ENCODE data around the gene RAB8A.

RAB8A gene

DNA sequence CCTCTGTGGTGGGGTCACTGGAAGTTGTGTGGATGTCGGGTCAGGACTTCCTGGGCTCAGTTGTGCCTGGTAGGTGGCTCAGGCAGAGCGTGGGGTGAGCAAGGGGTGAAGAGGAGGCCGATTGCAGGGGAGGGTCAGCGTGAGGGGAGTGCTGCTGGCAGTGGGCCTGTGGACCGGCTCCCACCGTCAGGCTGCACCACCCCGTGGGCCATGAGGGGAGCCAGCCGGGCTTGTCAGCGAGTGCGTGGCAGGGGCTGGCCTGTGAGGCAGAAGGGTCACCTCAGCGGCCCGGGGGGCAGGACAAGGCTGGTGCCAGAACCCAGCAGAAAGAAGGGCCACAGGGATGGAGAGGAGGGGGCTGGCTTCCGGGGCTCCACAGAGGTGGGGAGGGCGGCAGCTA, 13.3 kb downstream of the RAB8A start:
- TF ChIP-seq, protein P1, sequence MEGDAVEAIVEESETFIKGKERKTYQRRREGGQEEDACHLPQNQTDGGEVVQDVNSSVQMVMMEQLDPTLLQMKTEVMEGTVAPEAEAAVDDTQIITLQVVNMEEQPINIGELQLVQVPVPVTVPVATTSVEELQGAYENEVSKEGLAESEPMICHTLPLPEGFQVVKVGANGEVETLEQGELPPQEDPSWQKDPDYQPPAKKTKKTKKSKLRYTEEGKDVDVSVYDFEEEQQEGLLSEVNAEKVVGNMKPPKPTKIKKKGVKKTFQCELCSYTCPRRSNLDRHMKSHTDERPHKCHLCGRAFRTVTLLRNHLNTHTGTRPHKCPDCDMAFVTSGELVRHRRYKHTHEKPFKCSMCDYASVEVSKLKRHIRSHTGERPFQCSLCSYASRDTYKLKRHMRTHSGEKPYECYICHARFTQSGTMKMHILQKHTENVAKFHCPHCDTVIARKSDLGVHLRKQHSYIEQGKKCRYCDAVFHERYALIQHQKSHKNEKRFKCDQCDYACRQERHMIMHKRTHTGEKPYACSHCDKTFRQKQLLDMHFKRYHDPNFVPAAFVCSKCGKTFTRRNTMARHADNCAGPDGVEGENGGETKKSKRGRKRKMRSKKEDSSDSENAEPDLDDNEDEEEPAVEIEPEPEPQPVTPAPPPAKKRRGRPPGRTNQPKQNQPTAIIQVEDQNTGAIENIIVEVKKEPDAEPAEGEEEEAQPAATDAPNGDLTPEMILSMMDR (conservative IDR thresholded peaks at IDR 0.05; ENCODE audit: low read depth, low read length), result no peak
- no peak overlapping the region for H3K4me3 ChIP-seq (ENCODE audit: low read length)
- no peak for DNase-seq (ENCODE audit: low read depth)

DNA sequence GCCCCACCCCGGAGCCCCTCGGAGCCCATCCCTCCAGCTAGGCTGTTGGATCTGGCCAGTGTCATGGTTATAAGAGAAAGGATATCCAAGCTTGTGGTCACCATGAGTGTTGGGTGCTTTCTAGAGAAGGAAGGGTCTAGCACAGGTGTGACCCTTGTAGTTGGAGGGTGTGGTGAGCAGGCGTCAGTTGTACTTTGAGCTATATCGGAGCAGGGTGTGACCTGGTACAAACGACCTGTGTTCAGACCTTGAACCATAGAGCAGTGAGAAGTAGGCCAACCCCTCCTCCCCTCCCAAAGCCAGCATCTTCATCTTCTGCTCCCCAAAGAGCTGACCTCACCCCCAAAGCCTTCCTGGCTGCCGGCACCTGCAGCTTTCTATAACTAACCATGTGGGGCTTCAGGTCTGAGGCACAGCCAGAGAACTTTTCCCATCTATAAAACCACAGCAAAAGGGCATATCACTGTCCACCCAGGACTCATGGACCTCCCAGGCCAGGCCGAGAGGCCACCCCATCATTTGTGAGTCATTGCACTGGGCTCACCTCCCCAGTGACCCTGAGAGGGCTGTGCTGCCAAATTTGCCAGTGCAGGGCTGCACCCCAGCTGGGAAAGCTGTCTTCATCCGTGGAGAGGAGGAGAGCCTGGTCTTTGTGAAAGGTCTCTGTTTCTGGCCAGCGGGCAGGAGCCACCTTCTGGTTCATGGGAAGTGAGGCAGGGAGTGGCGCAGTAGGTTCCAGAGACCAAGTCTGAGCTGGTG, 14.2 kb downstream of the RAB8A start:
- TF ChIP-seq, protein P1 (conservative IDR thresholded peaks at IDR 0.05; ENCODE audit: low read depth, low read length), result no peak
- DNase-seq (ENCODE audit: low read depth), result no peak

DNA sequence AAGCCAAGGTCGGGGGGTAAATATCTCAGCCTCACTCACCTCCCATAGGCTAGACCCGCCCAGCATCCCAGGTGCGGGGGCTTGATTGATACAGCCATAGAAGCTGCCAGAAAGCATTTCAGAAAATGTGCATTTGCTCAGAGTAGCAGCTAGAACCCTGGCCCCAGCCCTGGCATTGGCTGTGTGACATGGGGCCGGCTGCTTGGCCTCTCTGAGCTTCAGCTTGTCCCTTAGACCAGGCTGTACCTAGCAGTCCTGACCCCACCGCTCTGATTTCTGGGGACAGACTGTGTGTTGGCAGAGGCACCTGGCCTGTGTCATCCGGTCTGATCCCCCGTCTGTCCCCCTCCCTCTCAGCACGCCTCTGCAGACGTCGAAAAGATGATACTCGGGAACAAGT, 15.4 kb downstream of the RAB8A start:
- no peak overlapping the region for H3K4me3 ChIP-seq (ENCODE audit: low read length)
- DNase-seq (ENCODE audit: low read depth), result no peak
- TF ChIP-seq, protein P1 (conservative IDR thresholded peaks at IDR 0.05; ENCODE audit: low read depth, low read length), result no peak

More for the DNA sequence above, 14.2 kb downstream of the RAB8A start:
- no peak overlapping the region for H3K4me3 ChIP-seq (ENCODE audit: low read length)

DNA sequence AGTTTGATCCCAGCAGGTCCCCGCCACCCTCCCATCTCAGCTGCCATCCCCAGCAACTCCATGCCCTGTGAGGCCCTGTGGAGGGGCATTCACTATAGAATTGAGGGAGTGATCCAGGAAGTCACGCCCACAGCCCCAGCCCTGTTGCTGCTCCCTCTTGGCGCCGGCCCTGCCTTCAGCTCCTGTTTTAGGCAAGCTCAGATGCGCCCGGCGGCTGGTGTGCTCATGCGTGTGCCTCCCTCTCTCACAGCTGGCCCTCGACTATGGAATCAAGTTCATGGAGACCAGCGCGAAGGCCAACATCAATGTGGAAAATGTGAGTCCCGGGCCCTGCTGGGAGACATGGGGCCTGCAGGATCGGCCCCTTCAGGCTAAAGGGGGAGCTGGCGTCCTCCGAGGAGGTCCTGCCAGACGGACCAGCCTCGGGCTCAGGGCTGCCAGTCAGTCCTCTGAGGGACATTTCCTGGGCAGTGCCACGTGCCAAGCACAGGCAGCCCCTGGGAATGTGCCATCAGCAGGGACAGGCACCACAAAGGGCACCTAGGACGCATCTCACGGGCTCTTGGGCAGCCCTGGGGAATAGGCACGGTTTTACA, 16.2 kb downstream of the RAB8A start:
- TF ChIP-seq, protein P1 (conservative IDR thresholded peaks at IDR 0.05; ENCODE audit: low read depth, low read length), result no peak
- DNase-seq (ENCODE audit: low read depth), result no peak
- no peak overlapping the region for H3K4me3 ChIP-seq (ENCODE audit: low read length)

DNA sequence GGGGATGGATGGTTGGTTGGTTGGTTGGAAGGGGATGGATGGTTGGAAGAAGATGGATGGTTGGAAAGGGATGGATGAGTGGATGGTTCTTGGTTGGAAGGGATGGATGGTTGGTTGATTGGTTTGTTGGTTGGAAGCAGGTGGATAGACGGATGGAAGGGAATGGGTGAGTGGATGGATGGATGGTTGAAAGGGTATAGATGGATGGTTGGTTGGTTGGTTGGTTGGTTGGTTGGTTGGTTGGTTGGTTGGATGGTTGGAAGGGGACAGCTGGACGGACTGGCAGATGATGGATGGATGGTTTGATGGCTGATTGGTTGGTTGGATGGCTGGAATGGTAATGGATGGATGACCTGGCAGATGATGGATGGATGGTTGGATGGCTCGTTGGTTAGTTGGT, 20.0 kb downstream of the RAB8A start:
- H3K4me3 ChIP-seq (ENCODE audit: low read length), result no peak overlapping the region
- DNase-seq (ENCODE audit: low read depth), result no peak
- TF ChIP-seq, protein P1 (conservative IDR thresholded peaks at IDR 0.05; ENCODE audit: low read depth, low read length), result no peak

DNA sequence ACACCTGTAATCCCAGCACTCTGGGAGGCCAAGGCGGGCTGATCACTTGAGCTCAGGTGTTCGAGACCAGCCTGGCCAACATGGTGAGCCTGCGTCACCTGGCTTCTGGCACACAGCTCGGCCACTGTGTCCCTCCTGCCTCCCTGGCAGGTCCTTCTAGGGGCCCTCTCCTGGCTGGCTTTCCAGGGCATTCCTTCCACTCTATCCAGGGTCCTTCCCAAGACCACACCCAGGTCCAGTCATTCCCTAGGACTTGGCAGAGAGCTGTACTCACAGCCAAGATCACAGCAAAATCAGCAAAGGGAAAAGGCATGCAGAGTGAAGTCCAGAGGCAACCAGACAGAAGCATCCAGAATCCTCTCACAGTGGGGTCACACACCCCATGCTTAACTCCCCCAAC, 22.1 kb downstream of the RAB8A start:
- TF ChIP-seq, protein P1 (conservative IDR thresholded peaks at IDR 0.05; ENCODE audit: low read depth, low read length), result no peak
- H3K4me3 ChIP-seq (ENCODE audit: low read length), result no peak overlapping the region
- DNase-seq (ENCODE audit: low read depth), result no peak

DNA sequence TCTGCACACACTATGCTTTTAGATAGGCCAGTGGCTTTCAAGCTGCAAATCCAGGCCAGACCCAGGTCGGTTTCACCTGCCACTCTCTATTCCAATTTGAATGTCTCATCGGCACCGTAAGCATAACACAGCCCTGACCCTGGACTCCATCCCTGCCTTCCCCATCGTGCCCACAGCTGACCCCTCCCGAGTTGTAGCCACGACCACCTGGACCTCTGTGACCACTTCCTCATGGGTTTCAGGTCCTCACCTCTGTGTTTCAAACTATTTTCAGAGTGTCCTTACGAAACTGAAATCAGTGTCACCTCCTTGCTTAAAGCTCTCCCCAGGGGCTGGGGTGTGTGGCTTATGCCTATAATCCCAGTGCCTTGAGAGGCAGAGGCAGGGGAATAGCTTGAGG, 22.8 kb downstream of the RAB8A start:
- TF ChIP-seq, protein P1 (conservative IDR thresholded peaks at IDR 0.05; ENCODE audit: low read depth, low read length), result no peak
- no peak overlapping the region for H3K4me3 ChIP-seq (ENCODE audit: low read length)
- DNase-seq (ENCODE audit: low read depth), result no peak

Data from retinal pigment epithelial cell (primary cell).